Measurements from ENCODE around the gene KLF6. TPM values are rescaled to one million over a fixed set of nuclear protein-coding genes. Genes with fewer than 3 reads are reported as not detected.

The KLF6 gene
- total RNA-seq (2014; rRNA removed; shearing (Covaris generic)) = 2.9 and 3.9 TPM in 2 replicates

DNA sequence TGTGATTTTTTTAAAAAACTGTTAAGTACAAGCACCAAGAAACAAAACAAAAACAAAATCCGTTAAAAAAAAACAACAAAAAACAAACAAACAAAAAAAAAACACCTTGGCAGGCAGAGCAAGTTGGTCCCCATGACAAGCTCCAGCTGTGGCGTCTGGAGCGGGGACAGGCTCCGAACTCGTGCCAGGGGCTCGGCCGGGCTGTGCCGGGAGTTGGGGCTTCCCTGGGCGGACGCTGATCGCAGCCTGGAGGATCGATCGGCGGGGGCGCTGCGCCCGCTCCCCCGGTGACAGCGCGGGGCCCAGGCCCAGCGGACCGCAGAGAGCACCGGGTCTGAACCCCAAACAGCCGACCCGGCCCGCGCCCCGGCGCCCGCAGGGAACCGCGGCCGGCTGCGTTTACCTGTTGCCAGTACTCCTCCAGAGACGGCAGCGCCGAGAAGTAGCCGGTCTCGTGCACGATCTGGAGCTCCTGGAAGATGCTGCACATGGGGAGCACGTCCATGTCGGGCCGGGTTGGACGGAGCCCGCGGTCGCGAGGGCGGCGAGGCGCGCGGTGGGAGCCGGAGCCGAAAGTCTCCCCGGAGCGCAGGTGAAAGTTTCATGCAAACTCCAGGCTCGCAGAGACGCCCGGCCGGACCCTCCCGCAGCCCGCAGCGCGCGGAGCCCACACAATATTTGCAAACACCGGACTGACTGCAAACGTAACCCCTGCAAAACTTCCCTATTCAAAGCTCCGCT, at the start of gene KLF6:
Gene KLF6, minus strand, starts transcription at position 700 of the 741 bp plus-strand sequence. Its CDS starts 195 bp downstream, at position 505.
- no peak for DNase-seq (ENCODE audit: low spot score)

DNA sequence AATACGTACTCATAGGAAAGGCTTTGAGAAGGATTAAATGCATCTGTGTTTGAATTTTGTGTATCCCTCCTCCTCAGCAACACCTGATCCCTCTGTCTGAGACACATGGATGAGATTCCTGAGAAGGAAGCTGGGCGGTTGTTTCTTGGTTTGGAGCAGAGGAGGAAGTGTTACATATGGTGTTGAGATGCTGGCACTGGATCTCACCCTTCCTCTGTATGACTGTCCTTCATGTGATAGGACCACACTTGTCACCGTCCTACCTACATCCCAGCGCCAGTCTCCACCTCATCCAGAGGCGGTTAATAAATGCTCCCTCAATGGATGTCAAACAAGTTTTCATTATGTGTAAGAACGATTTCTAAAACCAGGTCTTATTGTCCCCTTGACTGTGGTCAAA, 49.4 kb upstream of the KLF6 start:
- DNase-seq (ENCODE audit: low spot score) = no peak

DNA sequence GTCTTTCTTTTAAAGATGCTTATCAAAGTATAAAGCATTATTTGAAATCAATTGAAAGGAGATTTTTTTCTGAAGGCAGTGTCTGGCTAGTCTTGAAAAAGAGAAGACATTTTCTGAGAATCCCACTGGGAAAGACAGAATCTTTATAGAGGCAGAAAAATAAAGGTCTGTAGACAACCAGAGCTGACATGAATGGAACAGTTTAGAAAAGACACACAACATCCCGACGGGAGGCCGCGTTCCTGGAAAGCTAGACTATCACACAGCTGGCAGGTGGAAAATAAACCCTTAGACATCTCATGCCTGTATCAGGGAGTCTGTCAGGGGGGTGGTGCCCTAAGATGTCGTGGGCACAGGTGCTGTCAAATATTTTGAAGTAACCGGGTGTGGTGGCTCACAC, 48.0 kb upstream of the KLF6 start:
- DNase-seq (ENCODE audit: low spot score) = no peak

DNA sequence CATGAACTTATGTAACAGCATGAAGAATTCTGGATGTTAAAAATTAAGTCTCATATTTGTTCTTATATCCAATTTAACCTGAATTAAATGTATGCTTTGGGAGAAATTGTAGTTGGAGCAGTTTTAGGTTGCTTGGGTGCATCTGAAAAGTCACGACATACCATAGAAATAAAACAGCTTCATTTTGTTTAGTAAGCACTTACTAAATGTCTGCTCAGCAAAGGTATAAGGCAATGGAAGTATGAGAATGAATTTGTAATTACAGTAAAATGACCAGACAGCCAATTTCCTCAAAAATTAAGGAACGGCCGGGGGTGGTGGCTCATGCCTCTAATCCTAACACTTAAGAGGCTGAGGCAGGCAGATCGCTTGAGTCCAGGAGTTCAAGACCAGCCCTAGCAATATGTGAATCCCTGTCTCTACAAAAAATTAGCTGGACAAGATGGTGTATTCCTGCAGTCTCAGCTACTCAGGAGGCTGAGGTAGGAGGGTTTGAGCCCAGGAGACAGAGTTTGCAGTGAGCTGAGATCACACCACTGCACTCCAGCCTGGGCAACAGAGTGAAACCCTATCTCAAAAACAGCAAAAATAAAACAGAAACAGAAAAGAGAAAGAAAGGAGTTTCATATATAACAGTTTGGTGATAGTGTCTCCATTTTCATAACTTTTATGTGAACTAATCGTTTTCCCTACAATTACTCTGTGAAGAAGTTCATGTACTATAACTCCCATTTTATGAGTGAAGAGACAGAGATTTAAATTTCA, 47.2 kb upstream of the KLF6 start:
- DNase-seq (ENCODE audit: low spot score) = no peak

DNA sequence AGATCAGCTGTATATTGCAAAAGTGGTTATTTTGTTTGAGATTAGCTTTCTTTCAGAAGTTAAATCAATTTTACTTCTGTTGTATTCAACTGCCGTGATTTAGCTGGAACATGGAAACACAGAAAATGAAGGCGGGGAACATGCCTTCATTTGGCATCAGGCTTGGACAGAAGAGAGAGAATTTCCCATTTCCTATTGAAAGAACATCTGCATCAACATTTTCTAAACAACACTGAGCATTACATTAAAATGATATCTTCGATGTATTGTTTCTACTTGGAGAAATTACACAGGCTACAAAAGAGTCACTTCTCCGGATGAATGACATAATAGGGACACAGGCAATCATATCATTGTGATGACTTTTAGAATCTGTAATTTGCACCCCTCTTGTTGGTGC, 46.6 kb upstream of the KLF6 start:
- no peak for DNase-seq (ENCODE audit: low spot score)

DNA sequence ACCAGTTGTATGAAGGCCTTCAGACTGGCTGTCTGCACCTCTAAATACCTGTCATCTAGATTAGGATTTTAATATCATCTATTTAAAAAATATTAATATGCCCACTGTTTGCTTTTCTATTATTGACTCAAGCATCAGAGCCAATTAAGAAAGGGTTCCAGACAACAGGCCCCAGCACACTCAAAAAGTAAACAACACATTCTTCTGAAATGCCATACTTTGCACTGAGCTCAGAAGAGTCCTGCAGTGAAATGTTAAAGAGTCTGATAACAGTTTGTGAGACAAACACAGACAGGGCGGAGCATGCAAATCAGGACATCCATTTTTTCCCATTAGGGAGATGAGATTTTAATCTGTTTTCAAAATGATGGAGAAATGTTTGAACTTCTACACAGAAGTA, 45.9 kb upstream of the KLF6 start:
- no peak for DNase-seq (ENCODE audit: low spot score)

DNA sequence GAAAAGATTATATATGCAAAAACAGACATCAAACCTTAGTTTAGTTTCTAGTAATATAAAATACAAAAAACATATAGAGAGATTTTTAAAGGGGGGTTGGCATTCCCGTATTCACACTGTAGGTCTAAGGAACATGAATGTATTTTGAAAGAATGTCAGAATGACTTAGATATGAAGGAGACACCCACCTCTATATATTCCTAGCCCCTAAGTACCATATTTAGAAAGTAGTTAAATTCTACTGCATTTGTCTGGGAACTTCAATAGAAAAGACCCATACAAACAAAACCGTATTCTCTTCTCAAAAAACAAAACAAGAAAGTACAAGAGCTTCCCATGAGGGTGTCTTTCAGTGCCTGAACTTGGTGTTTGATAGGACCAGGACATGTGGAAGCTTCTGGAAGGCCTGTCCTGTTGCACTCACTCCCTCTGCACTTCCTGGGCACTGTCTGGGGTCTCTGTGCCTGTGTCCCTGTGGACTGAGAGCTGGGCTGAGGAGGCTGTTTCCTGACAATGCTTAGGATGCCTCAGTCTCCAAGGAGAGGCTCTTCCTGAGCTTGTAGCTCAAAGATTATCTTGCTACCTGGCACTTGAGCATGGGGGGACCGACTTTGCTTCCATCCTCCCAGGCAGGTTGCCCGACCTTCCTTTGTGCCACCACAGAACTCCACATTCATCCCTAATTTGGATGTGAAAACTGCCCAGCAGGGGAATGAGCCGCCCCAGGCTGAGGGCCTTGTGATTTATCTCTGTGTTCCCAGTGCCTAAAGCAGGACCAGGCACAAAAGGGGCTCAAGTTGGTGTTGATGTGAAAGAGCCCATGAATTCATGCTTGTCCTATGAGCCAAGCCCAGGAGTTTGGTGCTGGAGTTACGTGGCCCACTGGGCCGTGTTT, 44.4 kb upstream of the KLF6 start:
- no peak for DNase-seq (ENCODE audit: low spot score)

DNA sequence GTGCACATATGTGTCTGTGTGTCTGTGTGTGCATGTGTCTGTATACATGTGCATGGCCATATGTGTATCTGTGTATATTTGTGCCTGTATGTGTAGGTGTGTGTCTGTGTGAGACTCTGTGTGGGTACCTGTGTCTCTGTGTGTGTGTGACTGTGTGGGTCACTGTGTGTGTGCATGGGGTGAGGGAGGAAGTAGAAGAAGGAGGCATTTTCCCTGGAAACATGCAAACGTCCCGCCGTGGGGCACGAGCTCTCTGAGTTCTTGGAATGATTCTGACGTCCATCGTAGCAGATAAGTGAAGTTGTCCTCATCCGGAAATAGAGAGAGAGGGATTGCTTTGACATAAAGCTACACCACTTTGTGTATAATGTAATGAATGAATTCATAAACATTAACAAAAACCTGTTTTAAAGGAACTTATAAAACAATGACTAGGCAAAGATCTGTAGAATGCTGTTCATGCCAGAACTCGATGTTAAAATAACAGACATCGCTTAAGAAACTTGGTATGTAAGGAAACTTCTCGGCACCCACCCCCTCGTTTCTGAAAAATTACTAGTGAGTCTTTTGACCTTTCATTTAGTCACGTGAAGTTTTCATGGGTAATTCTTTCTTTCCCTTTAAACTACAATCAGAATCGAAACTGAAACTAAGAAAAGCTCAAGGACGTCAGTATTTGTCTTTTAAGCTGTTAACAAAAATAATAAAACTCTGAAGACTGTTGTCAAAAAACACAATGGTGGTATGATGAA, 43.6 kb upstream of the KLF6 start:
- DNase-seq (ENCODE audit: low spot score) = peak; percentile 58

DNA sequence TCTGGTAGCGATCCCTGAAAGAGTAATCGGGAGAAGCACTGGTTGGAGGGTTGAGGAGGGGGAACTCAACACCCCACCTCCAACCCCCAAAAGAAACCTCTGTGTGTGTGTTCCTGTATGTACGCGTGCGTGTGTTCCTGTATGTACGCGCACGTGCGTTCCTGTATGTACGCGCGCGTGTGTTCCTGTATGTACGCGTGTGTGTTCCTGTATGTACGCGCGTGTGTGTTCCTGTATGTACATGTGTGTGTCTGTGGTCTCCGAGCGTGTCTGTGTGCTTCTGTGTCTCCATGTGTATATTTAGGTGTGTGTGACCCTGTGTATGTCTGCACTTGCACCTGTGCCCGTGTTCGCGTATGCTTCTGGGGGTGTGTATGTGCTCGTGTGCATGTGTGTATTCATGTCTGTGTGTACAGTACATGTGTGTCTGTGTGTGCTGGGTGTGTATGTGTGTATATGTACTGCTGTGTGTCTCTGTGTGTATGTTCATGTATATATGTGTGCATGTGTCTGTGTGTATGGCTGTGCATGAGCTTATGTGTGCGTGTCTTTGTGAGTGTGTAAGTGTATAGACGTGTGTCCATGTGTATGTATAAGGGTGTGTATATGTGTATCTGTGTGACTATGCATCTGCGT, 42.9 kb upstream of the KLF6 start:
- no peak for DNase-seq (ENCODE audit: low spot score)

DNA sequence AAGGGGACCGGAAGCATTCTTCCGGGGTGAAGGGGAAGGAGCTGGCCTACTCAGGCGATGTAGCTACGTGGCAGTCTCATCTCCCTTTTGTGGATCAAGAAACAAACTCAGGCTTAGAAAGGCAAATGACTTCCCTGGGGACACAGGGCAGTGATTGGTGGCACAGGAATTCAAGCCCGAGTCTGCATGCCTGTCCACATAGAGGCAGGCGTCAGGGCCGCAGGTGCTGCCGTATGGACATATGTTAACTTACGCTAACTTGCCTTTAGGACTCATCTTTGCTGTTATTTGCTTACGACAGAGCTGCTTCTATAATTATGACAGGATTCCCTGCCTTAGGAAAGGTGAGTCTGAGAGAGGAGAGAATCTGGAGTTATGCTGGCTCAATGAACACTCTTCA, 42.3 kb upstream of the KLF6 start:
- DNase-seq (ENCODE audit: low spot score) = no peak

DNA sequence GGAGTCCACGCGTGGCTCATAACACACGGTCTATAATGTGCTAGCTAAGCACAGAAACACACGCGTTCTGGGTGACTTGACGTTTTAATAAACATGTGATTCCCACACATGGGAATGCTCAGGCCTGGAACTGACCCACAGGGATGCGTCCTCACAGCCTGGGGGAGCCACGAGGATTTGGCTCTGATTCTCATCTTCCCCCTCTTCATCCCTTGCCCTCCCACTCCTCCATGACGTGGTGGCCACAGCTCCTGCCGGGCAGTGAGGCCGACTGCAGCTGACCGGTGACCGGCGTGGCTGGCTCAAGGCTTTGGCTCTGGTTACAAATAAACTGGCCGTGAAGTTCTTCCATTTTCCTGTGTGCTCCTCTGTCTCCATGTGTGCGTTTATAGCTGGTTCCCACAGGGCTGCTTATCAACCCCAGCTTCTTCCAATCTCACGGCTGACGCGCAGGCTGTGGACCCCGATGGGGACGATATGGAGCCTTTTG, 40.9 kb upstream of the KLF6 start:
- DNase-seq (ENCODE audit: low spot score) = peak; percentile 32

DNA sequence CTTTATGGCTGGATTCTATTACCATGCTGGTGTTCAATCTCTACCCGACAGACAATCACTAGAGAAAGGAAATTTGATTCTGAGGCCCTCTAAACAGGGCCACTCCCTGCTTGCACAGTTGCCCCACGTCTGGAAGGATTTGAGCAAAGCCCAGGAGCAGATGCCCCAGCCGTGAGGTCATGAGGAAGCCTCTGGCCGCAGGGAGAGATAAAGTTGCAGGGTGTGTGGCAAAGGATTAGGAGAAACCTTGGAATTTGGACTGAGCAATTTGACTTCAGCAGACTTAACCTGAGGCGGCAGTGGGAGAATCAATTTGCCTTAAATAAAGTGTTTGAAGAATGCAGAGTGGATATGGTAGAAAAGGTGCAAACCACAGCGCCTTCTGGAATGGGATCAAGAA, 40.2 kb upstream of the KLF6 start:
- DNase-seq (ENCODE audit: low spot score) = peak; percentile 77

DNA sequence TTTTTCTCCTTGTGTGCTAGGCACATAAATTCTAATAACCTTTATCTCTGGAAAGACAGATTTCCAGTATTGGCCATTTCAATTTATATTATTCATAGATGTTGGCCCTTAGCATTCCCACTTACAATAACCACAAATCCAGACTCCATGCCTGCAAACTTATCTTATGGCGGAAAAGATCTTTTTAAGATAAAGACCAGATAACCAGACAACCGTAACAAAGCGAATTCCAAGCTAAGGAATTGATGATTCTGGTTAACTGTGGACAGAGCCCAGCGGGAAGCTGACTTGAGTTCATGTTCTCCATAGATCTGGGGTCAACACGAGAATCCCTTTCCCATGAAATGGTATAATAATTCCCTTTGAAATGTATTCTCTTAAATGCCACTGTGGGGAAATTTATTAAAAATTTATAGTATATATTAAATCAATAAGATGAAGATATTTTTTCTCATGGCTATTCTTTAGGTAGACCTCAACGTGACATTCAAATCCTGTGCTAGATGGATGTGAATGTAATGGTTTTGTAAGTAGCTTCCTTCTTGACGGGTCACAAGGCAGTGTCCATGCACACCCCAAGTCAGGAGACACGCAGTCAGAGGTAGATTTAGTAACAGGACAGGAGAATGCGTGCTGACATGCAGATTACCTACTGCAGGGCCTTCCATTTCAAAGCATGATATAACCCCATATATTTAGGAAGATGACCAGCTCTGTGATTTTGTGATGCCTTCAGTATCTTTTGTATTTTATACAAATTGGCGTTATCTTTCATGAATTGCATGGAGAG, 37.7 kb upstream of the KLF6 start:
- DNase-seq (ENCODE audit: low spot score) = no peak

DNA sequence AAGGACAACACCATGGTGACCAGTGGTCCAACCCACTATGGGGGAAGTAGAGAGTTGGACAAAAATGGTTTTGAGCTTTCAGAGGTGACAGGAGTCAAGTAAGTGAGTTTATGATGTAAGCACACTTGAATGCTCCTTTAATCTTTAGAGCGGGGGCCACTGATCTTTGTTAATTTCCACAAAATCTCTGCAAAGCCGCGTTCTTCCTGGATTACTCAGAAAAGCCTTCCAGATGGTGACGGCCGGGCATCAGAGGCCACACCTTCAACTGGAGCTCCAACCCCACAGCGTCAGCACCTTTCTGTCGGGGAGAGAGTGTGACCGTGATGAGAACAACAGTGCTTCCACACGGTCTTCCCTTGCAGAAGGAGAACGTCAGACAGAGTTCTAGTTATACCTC, 35.2 kb upstream of the KLF6 start:
- DNase-seq (ENCODE audit: low spot score) = peak; percentile 55

DNA sequence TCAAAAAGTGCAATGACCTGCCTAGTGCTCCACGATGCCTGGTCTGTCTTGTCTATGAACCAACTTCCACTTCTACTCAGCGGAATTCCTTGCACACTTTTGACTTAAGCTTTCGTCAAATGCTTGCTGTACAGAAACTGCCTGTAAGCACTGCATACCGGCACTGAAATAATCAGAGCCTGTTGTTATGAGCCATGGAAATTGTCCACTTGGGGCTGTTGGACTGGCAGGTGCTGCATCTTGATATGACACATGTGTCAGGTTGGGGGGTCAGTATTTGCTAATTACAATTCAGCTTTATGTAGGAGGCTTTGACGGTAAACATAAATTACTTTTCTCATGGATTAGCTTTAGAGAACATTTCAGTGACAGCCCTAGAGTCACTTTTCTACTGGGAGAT, 32.0 kb upstream of the KLF6 start:
- no peak for DNase-seq (ENCODE audit: low spot score)

DNA sequence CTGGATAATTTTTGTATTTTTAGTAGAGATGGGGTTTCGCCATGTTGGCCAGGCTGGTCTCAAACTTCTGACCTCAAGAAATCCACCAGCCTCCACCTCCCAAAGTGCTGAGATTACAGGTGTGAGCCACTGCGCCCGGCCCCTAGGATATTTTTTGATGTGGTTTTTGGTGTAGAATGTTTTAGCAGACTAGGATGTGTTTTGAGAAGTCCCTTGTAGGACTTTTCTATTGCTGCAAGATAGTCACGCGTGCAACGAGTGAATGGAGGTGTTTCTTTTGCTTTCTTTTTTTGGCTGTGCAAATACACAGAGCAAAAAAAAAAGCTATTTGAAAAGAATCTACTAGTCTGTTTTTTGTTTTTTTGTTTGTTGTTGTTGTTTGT, 29.8 kb upstream of the KLF6 start:
- no peak for DNase-seq (ENCODE audit: low spot score)

DNA sequence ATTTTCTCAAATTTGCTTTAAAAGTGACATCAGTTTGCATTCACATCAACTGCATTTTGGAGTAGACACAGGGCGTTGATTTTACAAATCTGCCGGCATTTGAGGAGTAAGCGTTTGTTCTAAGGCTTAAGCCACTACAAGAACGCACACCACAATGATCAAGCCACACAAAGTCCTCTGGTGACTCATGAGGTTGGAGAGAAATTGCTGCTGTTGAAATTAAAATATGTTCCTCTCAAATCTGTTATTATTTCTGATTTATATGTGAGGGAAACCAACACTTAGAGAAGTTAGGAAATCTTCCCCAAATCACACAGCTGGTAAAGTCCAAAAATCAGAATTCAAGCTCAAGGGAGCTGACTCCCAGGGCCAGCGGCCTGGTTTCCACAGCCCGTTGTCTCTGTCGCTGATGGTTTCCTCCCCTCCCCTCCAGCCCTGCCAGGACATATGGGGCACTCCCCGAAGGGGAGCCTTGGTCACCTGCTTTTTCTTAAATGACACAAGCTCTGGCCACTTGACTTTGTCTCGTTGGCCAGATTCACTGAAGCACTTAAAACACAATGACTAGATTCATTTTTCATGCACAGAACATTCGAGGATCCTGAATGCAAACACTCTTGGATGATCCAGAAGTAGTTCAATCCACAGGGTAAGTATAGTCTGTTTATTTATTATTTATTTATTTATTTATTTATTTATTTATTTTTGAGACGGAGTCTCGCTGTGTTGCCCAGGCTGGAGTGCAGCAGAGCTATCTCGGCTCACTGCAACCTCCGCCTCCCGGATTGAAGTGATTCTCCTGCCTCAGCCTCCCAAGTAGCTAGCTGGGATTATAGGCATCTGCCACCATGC, 29.2 kb upstream of the KLF6 start:
- DNase-seq (ENCODE audit: low spot score) = no peak

DNA sequence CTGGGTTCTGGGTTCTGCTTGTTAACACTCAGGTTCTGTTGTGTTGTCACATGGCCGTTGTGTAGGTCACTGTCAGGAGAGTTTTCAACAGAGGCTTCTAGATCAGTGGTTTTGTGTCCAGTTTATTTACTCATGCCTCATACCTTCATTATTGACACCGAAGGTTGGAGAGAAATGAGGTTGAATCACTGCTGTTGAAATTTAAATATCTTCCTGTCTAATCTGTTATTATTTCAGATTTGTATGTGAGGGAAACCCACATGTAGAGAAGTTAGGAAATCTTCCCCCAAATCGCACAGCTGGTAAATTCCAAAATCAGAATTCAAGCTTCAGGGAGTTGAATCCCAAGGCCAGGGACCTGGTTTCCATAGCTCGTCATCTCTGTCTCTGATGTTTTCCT, 28.3 kb upstream of the KLF6 start:
- DNase-seq (ENCODE audit: low spot score) = no peak

DNA sequence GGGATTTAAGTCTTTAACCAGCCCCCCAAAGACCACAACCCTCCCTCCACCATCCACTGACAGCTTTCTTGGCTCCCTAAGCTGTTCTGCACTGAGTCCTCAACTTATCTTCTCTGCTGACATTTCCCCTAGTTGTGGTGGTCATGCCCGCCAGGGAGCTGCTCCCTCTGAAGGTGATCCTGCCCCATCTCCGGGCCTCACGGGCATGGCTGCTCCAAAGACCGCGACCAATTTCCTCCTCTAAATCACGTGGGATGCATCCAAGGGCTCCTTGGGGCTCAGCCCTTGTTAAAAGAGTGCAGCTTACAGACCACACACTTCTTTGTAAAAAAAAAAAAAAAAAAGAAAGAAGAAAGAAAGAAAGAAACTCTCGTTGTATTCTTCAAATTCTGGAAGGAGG, 27.1 kb upstream of the KLF6 start:
- DNase-seq (ENCODE audit: low spot score) = no peak
